ENCODE measurements around the gene TBX21.
"Not testable (repeated sequence)": the region's sequence is repeated elsewhere in the genome, so short reads cannot be mapped to it uniquely, and the experiment has no call there.

Gene TBX21

GRCh38 chr17:47736501-47737495 lies 3.8 kb downstream of the TBX21 start:
- no peak for FAIRE-seq
- TF ChIP-seq POLR2AphosphoS5 (IDR thresholded peaks at IDR 0.05; ENCODE audit: low read depth, low read length) (no peak), TAF1 (IDR thresholded peaks at IDR 0.05; ENCODE audit: low read depth, low read length) (no peak), POU2F2 (IDR thresholded peaks at IDR 0.05; ENCODE audit: low read depth, low read length) (no peak), PAX5 (IDR thresholded peaks at IDR 0.05; ENCODE audit: insufficient read depth, low read length, severe bottlenecking) (no peak), POLR2A (IDR thresholded peaks at IDR 0.05; ENCODE audit: low read depth, low read length) (no peak), SPI1 (IDR thresholded peaks at IDR 0.05; ENCODE audit: low read depth, low read length) (no peak)
- no peak for DNase-seq (ENCODE audit: insufficient read length, low spot score)

DNA sequence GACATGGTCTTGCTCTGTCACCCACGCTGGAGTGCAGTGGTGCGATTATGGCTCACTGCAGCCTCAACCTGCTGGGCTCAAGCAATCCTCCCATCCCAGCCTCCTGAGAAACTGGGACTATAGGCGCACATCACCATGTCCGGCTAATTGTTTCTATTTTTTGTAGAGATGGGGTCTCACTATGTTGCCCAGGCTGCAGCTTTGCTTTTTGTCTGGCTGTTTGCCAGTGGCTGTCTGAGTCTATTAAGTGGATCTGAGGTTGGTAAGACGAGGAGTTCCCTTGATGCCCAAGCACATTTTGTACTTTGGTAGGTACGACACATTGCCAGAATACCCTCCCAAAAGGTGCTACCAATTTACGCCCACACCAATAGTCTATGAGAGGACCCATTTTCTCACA lies 5.1 kb downstream of the TBX21 start:
- DNase-seq (ENCODE audit: insufficient read length, low spot score) (no peak), FAIRE-seq (no peak)
- no peak for TF ChIP-seq POU2F2 (IDR thresholded peaks at IDR 0.05; ENCODE audit: low read depth, low read length)
- no peak for TF ChIP-seq TAF1 (IDR thresholded peaks at IDR 0.05; ENCODE audit: low read depth, low read length)
- no peak for TF ChIP-seq SPI1 (IDR thresholded peaks at IDR 0.05; ENCODE audit: low read depth, low read length)
- TF ChIP-seq POLR2AphosphoS5 (IDR thresholded peaks at IDR 0.05; ENCODE audit: low read depth, low read length) = no peak

- no peak for FAIRE-seq
- no peak for DNase-seq (ENCODE audit: insufficient read length, low spot score)
- no peak for TF ChIP-seq TAF1 (IDR thresholded peaks at IDR 0.05; ENCODE audit: low read depth, low read length)
- no peak for TF ChIP-seq PAX5 (IDR thresholded peaks at IDR 0.05; ENCODE audit: insufficient read depth, low read length, severe bottlenecking)
- TF ChIP-seq POLR2AphosphoS5 (IDR thresholded peaks at IDR 0.05; ENCODE audit: low read depth, low read length) = no peak
- TF ChIP-seq POU2F2 (IDR thresholded peaks at IDR 0.05; ENCODE audit: low read depth, low read length) = no peak
- TF ChIP-seq POLR2A (IDR thresholded peaks at IDR 0.05; ENCODE audit: low read depth, low read length) = no peak
- no peak for TF ChIP-seq SPI1 (IDR thresholded peaks at IDR 0.05; ENCODE audit: low read depth, low read length)
Observed at GRCh38 chr17:47739150-47739549, 6.1 kb downstream of the TBX21 start.

GRCh38 chr17:47739945-47740344 lies 6.9 kb downstream of the TBX21 start:
- DNase-seq (ENCODE audit: insufficient read length, low spot score); FAIRE-seq: not testable (repeated sequence)

- no peak for DNase-seq (ENCODE audit: insufficient read length, low spot score)
- FAIRE-seq = no peak
- TF ChIP-seq SPI1 (IDR thresholded peaks at IDR 0.05; ENCODE audit: low read depth, low read length) = no peak
- no peak for TF ChIP-seq TAF1 (IDR thresholded peaks at IDR 0.05; ENCODE audit: low read depth, low read length)
- TF ChIP-seq POLR2A (IDR thresholded peaks at IDR 0.05; ENCODE audit: low read depth, low read length) = no peak
- no peak for TF ChIP-seq POU2F2 (IDR thresholded peaks at IDR 0.05; ENCODE audit: low read depth, low read length)
- TF ChIP-seq POLR2AphosphoS5 (IDR thresholded peaks at IDR 0.05; ENCODE audit: low read depth, low read length) = no peak
- TF ChIP-seq PAX5 (IDR thresholded peaks at IDR 0.05; ENCODE audit: insufficient read depth, low read length, severe bottlenecking) = no peak
Observed at GRCh38 chr17:47741109-47741792, 8.2 kb downstream of the TBX21 start.

DNA sequence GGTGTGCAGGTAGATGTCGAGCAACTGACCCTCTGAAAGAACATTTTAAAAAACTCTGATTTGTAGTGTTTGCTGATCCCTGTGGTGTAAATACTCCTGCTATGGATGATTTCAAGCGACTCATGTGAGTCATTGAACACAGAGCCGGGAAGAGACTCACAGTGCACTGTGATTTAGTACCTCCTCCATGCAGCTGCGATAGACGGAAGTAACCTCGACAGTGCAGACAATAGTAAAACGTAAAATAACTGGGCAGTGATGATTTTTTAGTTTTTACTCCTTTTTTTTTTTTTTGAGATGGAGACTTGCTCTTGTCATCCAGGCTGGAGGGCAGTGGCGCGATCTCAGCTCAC lies 8.7 kb downstream of the TBX21 start:
- DNase-seq (ENCODE audit: insufficient read length, low spot score) = no peak
- no peak for FAIRE-seq
- TF ChIP-seq POLR2AphosphoS5 (IDR thresholded peaks at IDR 0.05; ENCODE audit: low read depth, low read length) (no peak), POLR2A (IDR thresholded peaks at IDR 0.05; ENCODE audit: low read depth, low read length) (no peak), PAX5 (IDR thresholded peaks at IDR 0.05; ENCODE audit: insufficient read depth, low read length, severe bottlenecking) (no peak), SPI1 (IDR thresholded peaks at IDR 0.05; ENCODE audit: low read depth, low read length) (no peak), TAF1 (IDR thresholded peaks at IDR 0.05; ENCODE audit: low read depth, low read length) (no peak), POU2F2 (IDR thresholded peaks at IDR 0.05; ENCODE audit: low read depth, low read length) (no peak)

- DNase-seq (ENCODE audit: insufficient read length, low spot score) (no peak), FAIRE-seq (peak; percentile 57)
- TF ChIP-seq SPI1 (IDR thresholded peaks at IDR 0.05; ENCODE audit: low read depth, low read length) = no peak
- no peak for TF ChIP-seq POLR2AphosphoS5 (IDR thresholded peaks at IDR 0.05; ENCODE audit: low read depth, low read length)
- TF ChIP-seq POU2F2 (IDR thresholded peaks at IDR 0.05; ENCODE audit: low read depth, low read length) = no peak
- TF ChIP-seq PAX5 (IDR thresholded peaks at IDR 0.05; ENCODE audit: insufficient read depth, low read length, severe bottlenecking) = no peak
- TF ChIP-seq TAF1 (IDR thresholded peaks at IDR 0.05; ENCODE audit: low read depth, low read length) = no peak
- no peak for TF ChIP-seq POLR2A (IDR thresholded peaks at IDR 0.05; ENCODE audit: low read depth, low read length)
Observed at GRCh38 chr17:47742319-47743181, 9.5 kb downstream of the TBX21 start.

GRCh38 chr17:47744168-47745036 lies 11.4 kb downstream of the TBX21 start:
- no peak for DNase-seq (ENCODE audit: insufficient read length, low spot score)
- no peak for TF ChIP-seq PAX5 (IDR thresholded peaks at IDR 0.05; ENCODE audit: insufficient read depth, low read length, severe bottlenecking)
- no peak for TF ChIP-seq POU2F2 (IDR thresholded peaks at IDR 0.05; ENCODE audit: low read depth, low read length)
- TF ChIP-seq POLR2A (IDR thresholded peaks at IDR 0.05; ENCODE audit: low read depth, low read length) = no peak
- TF ChIP-seq POLR2AphosphoS5 (IDR thresholded peaks at IDR 0.05; ENCODE audit: low read depth, low read length) = no peak
- no peak for TF ChIP-seq TAF1 (IDR thresholded peaks at IDR 0.05; ENCODE audit: low read depth, low read length)
- TF ChIP-seq SPI1 (IDR thresholded peaks at IDR 0.05; ENCODE audit: low read depth, low read length) = no peak
- no peak for FAIRE-seq
